ENCODE data around the gene OSTC.

Gene OSTC

DNA sequence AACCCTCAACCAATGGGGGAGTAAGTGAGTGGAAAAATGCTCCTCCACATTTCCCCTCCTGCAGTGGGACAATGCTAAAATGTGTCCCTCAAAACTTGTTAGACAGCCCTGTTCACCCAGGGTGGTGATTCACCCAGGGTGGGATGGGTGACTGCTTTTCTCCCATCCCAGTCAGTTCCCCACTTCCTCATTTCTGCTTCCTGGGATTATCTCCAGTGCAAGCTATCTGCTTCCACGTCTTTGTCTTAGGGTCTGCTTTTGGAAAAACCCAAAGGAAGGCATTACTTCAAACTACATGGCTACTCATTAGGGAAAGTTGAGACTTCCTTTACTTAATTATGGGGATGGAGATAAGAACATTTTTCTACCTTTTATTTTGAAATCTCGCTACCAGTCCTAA, 67.0 kb downstream of the OSTC start:
- no peak for DNase-seq

Measured in kidney glomerular epithelial cell (primary cell).